ENCODE data around the gene SRP9. TPM values are rescaled to one million over a fixed set of nuclear protein-coding genes. Genes with fewer than 3 reads are reported as not detected.

The SRP9 gene
- total RNA-seq, 4 donors from 2014 or later, result 95.1 to 192 (median 164) TPM

DNA sequence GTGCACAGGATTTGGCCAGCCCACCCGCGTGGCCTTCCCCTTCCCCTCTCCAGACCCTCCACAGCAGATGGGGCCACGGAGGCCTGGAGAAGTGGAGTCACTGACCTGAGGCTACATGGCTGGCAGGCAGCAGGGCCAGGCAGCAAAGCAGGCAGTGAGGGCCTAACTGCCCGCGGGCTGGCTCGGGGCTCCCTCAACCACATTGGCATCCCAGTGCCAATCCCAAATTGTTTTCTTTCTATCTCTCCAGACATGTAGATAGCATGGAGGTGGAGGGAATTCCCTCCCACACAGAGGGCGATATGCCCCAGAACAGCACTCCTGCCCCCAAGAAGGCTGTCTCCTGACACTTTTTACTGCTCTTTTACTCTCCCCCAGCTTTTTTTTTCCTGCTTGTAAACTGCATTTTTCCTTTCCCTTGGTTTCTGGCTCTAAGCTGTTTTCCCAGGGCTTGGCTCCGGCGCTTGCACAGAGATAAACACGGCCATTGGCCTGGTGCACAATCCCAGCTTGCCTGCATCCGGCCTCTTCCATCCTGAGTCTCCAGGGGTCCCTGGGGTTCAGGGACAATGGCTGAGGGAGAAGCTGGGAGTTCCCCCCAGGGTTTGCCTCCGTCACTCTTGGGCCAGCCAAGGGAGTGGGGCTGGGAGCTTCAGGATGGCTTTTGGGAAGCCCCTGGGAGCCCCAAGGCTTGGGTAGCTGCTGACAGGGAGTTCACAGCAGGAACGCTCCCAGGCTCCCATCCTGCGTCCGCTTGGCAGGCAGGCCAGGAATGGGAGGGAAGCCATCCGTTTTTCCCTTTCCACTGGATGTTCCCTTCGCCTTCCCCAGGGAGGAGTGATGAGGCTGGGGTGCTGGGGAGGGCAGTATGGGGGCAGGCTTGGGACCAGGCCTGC is 39.3 kb downstream of the SRP9 start:
- WGBS, result 32% methylated on average over 9 of the region's 17 CpGs
- Histone ChIP-seq H3K27me3 (no peaks in the 10 kb centered on the region), H3K36me3 (peaks cover 3 to 4% (median 4%) of the 10 kb centered on the region in 4 donors), H3K9me3 (no peaks in the 10 kb centered on the region), H3K27ac (replicated peaks in 1 of 4) (peak overlapping the region; percentile 85 to 92 (median 90)), H3K4me3 (peak overlapping the region in 3 of 4 donors; percentile 11 to 30 (median 12)), H3K4me1 (peaks cover 74 to 93% (median 91%) of the 10 kb centered on the region in 4 donors)
- intact Hi-C loops (cut with DNase I), result no loop called here
- DNase-seq (ENCODE audit: extremely low spot score), result no peak
- TF ChIP-seq POLR2AphosphoS5 (IDR thresholded peaks at IDR 0.05) (no peak), POLR2A (IDR thresholded peaks at IDR 0.05; ENCODE audit: low read depth) (no peak), EP300 (IDR thresholded peaks at IDR 0.05) (no peak)
- TF ChIP-seq, protein P1, sequence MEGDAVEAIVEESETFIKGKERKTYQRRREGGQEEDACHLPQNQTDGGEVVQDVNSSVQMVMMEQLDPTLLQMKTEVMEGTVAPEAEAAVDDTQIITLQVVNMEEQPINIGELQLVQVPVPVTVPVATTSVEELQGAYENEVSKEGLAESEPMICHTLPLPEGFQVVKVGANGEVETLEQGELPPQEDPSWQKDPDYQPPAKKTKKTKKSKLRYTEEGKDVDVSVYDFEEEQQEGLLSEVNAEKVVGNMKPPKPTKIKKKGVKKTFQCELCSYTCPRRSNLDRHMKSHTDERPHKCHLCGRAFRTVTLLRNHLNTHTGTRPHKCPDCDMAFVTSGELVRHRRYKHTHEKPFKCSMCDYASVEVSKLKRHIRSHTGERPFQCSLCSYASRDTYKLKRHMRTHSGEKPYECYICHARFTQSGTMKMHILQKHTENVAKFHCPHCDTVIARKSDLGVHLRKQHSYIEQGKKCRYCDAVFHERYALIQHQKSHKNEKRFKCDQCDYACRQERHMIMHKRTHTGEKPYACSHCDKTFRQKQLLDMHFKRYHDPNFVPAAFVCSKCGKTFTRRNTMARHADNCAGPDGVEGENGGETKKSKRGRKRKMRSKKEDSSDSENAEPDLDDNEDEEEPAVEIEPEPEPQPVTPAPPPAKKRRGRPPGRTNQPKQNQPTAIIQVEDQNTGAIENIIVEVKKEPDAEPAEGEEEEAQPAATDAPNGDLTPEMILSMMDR (IDR thresholded peaks at IDR 0.05), result no peak

DNA sequence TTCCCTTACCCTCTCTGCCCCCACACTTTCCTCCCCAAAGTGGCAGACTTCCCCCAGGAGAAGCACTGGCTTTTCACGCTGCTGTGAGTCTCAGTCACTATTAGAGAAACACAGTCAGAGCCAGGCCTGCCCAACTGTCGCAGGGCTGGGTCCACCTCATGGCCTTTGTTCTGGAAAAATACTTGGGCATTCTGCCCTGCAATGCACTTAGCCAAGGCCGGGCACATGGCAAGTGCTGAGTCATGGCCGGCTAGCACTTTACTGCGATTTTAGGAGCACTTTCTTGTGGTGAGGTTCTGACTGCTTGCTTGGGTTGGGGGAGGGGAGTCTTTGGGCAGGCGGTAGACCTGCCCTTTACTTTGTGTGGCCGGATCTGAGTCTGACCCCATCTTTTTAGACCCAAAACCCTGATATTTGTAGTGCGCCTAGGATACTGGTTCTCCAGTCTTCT is 40.0 kb downstream of the SRP9 start:
- Histone ChIP-seq H3K4me1 (peaks cover 67 to 91% (median 85%) of the 10 kb centered on the region in 4 donors), H3K27me3 (no peaks in the 10 kb centered on the region), H3K4me3 (peak overlapping the region in 3 of 4 donors; percentile 11 to 30 (median 12)), H3K27ac (replicated peaks in 1 of 4) (peak overlapping the region; percentile 85 to 92 (median 90)), H3K9me3 (no peaks in the 10 kb centered on the region), H3K36me3 (peaks cover 4 to 12% (median 7%) of the 10 kb centered on the region in 4 donors)
- intact Hi-C loops (cut with DNase I), result no loop called here
- DNase-seq (ENCODE audit: extremely low spot score), result no peak
- TF ChIP-seq POLR2AphosphoS5 (IDR thresholded peaks at IDR 0.05) (peak; percentile 78 to 87), POLR2A (IDR thresholded peaks at IDR 0.05; ENCODE audit: low read depth) (no peak)
- WGBS, result 38% methylated on average over 8 of the region's 8 CpGs

- 89% methylated on average over 7 of the region's 7 CpGs for WGBS
- no peaks in the 10 kb centered on the region for H3K9me3 ChIP-seq
- H3K27ac ChIP-seq (replicated peaks in 1 of 4), result peak overlapping the region; percentile 85 to 92 (median 90)
- H3K27me3 ChIP-seq, result no peaks in the 10 kb centered on the region
- H3K4me3 ChIP-seq, result no peak overlapping the region
- TF ChIP-seq POLR2A (IDR thresholded peaks at IDR 0.05; ENCODE audit: low read depth) (no peak), EP300 (IDR thresholded peaks at IDR 0.05) (no peak), POLR2AphosphoS5 (IDR thresholded peaks at IDR 0.05) (no peak)
- TF ChIP-seq, protein P1 (IDR thresholded peaks at IDR 0.05), result no peak
- peaks cover 61 to 91% (median 82%) of the 10 kb centered on the region in 4 donors for H3K4me1 ChIP-seq
- no peak for DNase-seq (ENCODE audit: extremely low spot score)
- H3K36me3 ChIP-seq, result peaks cover 4 to 13% (median 8%) of the 10 kb centered on the region in 4 donors
- intact Hi-C loops (cut with DNase I), result no loop called here
Observed at GRCh38 chr1:225818229-225818628, 40.6 kb downstream of the SRP9 start.

DNA sequence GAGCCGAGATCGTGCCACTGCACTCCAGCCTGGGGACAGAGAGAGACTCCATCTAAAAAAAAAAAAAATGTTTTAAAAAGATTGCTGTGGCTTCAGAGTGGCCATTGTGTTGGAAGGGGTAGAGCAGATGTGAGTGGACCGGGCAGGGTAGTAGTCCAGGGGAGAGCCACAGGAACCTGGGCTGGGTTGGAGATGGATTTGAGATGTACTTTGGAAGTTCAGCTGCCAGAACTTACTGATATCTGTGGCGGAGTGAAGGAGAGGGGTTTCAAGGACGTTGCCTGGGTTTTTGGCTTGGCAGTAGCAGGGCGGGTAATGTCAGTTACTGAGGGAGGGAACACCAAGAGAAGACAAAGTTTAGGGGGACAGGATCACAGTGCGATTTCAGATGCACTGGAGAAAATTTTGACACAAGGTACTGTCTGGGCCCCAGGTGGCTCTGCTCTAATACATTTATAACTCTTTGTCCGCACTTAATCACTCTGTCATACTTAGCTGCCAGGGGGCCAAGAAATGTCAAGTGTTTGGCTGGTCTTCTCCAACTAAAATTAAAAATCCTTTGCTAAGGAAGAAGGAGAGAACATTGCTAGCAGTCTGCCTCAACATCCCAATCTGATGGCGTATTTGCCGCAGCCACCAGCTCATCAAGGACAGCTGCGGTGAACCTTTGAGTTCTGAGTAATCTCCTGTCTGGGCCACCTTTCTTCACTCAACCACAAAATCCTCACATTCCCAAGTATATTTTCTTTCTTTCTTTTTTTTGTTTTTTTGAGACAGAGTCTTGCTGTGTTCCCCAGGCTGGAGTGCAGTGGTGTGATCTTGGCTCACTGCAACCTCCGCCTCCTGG is 41.9 kb downstream of the SRP9 start:
- Histone ChIP-seq H3K27me3 (no peaks in the 10 kb centered on the region), H3K27ac (replicated peaks in 1 of 4) (peak overlapping the region; percentile 60 to 68 (median 66))
- 83% methylated on average over 12 of the region's 12 CpGs for WGBS

More for the DNA sequence above, 41.9 kb downstream of the SRP9 start:
- Histone ChIP-seq H3K36me3 (peaks cover 4 to 16% (median 8%) of the 10 kb centered on the region in 4 donors), H3K9me3 (no peaks in the 10 kb centered on the region), H3K4me1 (peaks cover 59 to 91% (median 82%) of the 10 kb centered on the region in 4 donors), H3K4me3 (no peak overlapping the region)
- intact Hi-C loops (cut with DNase I), result no loop called here
- DNase-seq (ENCODE audit: extremely low spot score), result no peak
- TF ChIP-seq POLR2AphosphoS5 (IDR thresholded peaks at IDR 0.05), result peak in 1 of 2 donors; percentile 18
- TF ChIP-seq POLR2A (IDR thresholded peaks at IDR 0.05; ENCODE audit: low read depth), result no peak
- TF ChIP-seq EP300 (IDR thresholded peaks at IDR 0.05), result no peak
- TF ChIP-seq, protein P1 (IDR thresholded peaks at IDR 0.05), result no peak
